Measurements from ENCODE around the gene ZXDB.
A peak's percentile ranks its signal among the peaks of the same experiment; 100 is the strongest.
"Not testable (repeated sequence)": the region's sequence is repeated elsewhere in the genome, so short reads cannot be mapped to it uniquely, and the experiment has no call there.

The ZXDB gene

DNA sequence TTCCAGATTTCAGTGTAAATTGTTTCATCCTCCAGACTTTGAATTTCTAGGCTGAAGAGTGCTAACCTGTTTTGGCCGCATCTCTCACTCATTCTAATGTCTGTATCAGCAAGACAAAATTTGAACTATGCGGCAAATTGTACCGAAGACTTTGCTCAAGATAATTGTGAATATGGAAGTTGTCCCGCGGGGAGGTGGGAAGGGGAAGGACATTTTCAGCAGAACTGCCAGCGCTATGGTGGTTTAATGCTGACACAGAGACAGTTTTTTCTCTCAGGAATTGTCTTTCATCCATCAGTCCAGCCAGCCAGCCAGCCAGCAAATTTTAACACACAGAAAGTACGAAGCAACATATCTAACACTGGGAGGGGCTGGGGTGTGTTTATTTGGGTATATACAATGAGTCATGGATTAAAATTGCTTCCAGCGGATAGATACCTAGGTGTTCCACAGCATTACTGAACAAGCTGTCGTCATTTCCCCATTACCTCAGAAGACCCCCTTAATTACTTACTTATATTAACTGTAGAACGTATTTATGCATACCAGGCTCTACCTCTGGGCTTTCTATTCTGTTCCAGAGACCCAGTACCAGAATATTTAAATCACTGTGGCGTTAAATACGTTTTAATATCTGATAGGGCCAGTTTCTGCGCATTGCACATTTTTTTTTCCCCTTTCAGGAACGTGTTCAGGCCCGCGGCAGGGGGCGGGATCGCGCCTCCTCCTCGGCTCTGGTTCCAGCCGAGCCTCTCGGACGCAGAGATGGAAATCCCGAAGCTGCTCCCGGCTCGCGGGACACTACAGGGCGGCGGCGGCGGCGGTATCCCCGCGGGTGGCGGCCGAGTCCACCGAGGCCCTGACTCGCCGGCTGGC lies at the start of gene ZXDB:
ZXDB (plus strand) TSS at position 728 of the 876 bp plus-strand sequence; CDS start at position 766, 38 bp downstream.
- DNase-seq (ENCODE audit: low read depth in 3 of 3), result not testable (repeated sequence)

DNA sequence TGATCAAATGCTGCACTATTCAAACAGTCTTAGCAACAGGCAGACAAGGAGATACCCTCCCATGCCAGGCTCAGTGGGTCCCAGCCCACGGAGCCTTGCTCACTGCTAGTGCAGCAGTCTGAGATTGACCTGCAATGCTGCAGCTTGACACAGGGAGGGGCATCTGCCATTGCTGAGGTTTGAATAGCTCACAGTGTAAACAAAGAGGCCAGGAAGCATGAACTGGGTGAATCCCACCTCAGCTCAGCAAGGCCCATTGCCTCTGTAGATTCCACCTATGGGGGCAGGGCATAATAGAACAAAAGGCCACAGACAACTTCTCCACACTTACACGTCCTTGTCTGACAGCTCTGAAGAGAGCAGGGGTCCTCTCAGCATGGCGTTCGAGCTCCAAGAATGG lies 26.6 kb upstream of the ZXDB start:
- DNase-seq (ENCODE audit: low read depth in 3 of 3), result no peak

DNA sequence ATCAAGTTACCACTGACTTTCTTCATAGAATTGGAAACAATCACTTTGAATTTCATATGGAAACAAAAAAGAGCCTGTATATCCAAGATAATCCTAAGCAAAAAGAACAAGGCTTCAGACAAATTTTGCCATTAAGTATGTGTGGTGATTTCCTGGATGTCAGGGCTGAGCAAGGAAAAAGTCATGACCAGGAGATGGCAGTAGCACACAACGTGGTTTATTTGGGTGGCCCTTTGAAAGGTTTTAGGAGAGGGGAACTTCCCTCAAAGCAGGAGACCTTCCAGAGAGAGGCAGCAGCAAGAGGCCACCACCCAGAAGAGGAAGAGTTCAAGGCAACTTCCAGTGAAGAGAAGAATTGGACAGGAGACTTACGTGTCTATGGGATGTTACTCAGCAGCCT lies 18.1 kb upstream of the ZXDB start:
- no peak for DNase-seq (ENCODE audit: low read depth in 3 of 3)

DNA sequence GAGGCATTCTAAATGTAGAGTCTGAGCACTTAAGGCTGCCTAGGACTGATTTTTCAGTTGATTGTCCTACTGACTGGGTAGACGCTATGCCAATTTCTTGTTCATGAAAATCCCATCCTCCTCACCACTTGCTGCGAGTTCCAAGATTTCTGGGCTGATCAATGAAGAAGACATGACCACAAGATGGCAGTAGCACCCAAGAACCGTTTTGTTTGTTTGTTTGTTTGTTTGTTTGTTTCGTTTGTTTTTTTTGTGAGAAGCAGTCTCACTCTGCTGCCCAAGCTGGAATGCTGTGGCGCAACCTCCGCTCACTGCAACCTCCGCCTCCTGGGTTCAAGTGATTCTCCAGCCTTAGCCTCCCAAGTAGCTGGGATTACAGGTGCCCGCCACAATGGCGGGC lies 8.9 kb upstream of the ZXDB start:
- not testable (repeated sequence) for DNase-seq (ENCODE audit: low read depth in 3 of 3)

DNA sequence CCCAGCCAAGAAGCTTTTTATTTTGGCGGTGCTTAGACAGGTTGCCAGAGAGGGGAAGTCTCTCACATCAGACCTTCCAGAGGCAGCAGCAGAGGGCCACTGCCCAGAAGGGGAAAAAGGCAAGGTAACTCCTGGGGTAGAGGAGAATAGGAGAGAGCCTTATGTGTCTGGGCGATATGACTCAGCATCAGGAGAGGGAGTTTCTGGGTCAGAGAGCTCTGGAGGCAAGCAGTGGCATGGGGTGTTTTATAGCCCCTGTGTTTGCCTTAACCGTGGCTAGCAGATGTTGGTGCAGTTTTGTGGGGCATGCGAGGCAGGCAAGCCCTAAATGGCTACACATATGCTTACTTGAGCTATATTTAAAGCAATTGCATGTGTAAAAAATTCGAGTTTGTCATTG lies 8.3 kb upstream of the ZXDB start:
- no peak for DNase-seq (ENCODE audit: low read depth in 3 of 3)

DNA sequence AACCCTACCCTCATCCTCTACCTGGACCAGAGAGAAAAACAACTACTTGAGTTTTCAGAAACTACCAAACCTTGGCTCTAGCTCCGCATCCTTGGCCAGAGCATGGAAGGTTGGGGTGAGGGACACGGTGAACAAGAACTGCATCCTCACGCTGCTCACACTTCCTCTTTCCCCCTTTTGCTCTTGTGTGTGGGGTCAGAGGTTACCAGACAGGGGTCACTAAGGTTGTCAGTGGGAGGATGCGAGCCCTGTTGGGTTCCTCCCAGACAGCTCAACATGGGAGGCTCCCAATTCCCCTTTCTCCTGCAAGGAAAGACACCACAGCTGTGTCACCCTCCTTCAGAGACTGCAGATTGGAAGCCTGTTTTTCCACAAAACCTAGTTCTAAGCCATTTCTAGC lies 5.5 kb upstream of the ZXDB start:
- no peak for DNase-seq (ENCODE audit: low read depth in 3 of 3)

DNA sequence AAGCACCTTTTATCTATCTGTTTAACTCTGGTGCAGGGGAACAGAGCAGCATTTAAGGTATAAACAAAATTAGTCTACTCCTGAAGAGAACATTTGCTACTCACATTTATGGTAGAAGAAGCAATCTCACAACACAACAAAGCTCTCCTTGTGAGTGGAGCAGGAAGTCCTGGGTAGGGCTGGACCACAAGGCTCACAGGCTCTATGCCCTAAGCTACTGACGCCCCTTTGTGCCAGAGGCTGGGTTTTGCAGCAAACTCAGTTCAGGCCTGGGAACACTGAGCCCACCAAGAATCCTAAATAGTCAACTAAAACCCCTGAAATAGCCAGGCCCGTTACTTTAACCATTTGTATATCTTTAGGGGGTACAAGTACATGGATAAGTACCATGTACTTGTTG lies 4.7 kb upstream of the ZXDB start:
- no peak for DNase-seq (ENCODE audit: low read depth in 3 of 3)

DNA sequence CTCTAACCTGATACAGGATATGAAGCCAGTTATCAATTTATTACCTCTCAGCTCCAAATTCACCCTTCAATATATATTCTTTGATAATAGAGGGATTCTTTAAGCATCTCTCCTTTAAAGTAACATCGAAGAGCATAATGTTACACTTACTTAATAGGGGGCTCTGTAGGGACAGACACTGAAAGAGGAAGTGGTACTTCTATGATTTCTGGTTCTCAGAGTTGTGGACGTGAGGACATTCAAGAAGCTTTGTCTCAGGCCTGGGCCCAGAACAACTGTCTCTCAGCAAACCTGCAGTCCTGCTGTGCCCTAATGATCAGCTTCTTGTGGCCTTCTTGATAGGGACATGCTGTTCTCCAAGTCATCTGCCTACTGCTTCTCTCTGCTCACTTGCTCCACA lies 4.2 kb upstream of the ZXDB start:
- no peak for DNase-seq (ENCODE audit: low read depth in 3 of 3)

DNA sequence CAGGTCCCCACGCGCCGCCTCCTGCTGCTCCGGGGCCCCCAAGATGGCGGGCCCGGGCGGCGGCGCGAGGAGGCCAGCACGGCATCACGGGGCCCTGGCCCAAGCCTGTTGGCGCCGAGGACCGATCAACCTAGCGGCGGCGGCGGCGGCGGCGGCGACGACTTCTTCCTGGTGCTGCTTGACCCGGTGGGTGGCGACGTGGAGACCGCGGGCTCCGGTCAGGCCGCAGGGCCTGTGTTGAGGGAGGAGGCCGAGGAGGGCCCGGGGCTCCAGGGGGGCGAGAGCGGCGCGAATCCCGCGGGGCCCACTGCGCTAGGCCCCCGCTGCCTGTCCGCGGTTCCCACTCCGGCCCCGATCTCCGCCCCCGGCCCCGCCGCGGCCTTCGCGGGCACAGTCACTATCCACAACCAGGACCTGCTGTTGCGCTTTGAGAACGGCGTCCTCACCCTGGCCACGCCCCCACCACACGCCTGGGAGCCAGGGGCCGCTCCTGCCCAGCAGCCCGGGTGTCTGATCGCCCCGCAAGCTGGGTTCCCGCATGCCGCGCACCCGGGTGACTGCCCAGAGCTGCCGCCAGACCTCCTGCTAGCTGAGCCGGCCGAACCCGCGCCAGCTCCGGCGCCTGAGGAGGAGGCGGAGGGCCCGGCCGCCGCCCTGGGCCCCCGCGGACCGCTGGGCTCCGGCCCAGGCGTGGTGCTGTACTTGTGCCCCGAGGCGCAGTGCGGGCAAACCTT lies 516 bp downstream of the ZXDB start:
- peak in 1 of 3 experiments; percentile 26 for DNase-seq (ENCODE audit: low read depth in 3 of 3)

DNA sequence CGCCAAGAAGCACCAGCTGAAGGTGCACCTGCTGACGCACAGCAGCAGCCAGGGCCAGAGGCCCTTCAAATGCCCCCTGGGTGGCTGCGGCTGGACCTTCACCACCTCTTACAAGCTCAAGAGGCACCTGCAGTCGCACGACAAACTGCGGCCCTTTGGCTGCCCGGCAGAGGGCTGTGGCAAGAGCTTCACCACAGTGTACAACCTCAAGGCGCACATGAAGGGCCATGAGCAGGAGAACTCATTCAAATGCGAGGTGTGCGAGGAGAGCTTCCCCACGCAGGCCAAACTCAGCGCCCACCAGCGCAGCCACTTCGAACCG lies 1.0 kb downstream of the ZXDB start:
- not testable (repeated sequence) for DNase-seq (ENCODE audit: low read depth in 3 of 3)

DNA sequence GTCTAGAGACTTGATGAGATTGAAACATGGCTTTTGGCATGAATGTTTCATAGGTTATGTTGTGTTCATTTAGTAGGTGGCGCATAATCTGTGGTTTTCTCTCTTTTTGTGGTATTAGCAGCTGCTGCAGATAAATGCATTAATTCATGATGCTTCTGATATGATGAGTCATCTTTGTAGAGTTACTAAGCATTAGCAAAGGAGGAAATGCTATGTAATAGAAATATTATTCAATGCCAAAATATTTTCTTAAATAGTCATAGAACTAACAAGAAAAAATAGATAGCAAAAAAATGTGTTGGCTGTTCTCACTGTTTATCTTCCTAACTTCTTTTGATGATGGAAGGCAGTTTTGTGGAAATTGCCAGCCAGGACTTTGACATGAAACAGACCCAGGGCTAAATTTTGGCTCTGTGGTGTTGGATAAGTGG lies 3.6 kb downstream of the ZXDB start:
- no peak for DNase-seq (ENCODE audit: low read depth in 3 of 3)

DNA sequence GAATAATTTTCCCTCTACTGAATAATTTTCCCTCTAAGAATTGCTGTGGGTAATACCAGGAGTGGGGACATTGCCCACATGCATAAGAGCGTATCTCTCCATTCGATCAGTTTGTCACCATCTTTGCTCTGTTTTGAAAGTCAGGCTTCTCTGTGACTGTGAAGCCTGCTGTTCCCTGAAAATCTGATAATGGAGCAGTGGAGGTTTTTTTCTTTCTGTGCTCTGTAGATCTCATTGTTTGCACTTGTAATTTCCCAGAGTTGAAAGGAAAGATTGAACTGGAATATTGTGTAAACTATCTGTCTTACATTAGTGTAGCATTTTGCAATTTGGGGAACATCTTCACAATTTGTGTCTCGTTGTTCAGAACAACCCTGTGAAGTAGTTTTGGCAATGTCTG lies 4.3 kb downstream of the ZXDB start:
- DNase-seq (ENCODE audit: low read depth in 3 of 3), result no peak

DNA sequence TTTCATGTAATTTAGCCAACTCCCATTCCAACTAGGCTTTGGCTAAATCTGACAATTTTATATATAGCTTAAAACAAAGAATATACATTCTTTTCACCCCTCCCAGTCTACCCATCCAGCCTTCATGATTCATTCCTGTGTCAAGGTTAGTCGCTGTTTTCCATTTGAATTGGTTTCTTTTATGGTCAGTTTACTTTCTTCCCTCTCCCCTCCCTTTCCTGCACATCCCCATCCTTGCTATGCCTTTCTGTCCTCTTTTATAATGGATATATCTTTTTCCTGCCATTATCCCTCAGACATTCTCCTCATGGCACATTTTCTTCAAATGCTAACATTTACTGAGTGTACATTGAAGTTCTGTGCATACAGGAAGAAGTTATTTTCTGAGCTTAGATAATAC lies 4.7 kb downstream of the ZXDB start:
- DNase-seq (ENCODE audit: low read depth in 3 of 3), result no peak

DNA sequence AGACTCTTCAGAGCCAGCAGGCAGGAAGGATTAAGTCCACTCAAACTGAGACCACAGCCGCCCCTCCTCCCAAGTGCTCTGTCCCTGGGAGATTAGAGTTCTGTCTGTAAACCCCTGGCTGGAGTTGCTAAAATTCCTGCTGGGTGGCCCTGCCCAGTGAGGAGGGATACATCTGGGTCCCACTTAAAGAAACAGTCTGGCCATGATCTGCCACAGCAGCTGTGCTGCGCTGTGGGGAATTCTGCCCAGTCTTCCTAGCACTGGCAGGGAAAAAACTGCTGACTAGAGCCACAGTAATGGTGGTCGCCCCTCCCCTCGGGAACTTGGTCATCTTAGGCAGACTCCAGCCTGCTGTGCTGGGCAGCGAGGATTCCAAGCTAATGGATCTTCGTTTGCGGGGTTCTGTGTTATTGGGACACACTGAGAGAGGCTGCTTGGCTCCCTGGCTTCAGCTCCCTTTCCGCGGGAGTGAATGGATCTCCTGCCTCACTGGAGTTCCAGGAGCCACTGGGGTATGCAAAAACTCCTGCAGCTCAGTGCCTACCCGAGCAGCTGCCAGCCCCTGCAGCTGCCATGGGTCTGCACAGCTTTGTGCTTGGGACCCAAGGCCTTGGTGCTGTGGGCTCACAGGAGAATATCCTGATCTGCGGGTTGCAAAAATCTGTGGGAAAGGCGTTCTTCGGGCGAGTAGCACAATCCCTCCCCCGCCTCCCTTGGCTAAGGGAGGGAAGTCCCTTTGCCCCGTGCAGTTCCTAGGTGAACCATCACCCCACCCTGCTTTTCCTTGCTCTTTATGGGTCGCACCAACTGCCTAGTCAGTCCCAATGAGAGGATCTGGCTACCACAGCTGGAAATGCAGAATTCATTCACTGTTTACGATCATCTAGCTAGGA lies 15.7 kb downstream of the ZXDB start:
- no peak for DNase-seq (ENCODE audit: low read depth in 3 of 3)

DNA sequence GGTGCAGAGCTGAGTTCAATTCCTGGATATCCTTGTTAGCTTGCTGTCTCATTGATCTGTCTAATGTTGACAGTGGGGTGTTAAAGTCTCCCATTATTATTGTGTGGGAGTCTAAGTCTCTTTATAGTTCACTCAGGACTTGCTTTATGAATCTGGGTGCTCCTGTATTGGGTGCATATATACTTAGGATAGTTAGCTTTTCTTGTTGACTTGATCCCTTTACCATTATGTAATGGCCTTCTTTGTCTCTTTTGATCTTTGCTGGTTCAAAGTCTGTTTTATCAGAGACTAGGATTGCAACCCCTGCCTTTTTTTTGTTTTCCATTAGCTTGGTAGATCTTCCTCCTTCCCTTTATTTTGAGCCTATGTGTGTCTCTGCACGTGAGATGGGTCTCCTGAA lies 21.5 kb downstream of the ZXDB start:
- DNase-seq (ENCODE audit: low read depth in 3 of 3), result not testable (repeated sequence)

DNA sequence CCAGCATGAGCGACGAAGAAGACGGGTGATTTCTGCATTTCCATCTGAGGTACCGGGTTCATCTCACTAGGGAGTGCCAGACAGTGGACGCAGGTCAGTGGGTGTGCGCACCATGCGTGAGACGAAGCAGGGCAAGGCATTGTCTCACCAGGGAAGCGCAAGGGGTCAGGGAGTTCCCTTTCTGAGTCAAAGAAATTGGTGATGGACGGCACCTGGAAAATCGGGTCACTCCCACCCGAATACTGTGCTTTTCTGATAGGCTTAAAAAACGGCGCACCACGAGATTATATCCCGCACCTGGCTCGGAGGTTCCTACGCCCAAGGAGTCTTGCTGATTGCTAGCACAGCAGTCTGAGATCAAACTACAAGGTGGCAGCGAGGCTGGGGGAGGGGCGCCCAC lies 37.6 kb downstream of the ZXDB start:
- DNase-seq (ENCODE audit: low read depth in 3 of 3), result not testable (repeated sequence)

DNA sequence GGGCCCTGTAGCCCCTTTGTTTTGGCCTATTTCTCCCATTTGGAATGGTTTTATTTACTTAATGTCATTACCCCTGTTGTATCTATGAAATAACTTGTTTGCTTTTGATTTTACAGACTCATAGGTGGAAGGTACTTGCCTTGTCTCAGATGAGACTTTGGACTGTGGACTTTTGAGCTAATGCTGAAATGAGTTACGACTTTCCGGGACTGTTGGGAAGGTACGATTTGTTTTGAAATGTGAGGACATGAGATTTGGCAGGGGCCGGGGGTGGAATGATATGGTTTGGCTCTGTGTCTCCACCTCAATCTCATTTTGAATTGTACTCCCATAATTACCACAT lies 48.8 kb downstream of the ZXDB start:
- no peak for DNase-seq (ENCODE audit: low read depth in 3 of 3)

DNA sequence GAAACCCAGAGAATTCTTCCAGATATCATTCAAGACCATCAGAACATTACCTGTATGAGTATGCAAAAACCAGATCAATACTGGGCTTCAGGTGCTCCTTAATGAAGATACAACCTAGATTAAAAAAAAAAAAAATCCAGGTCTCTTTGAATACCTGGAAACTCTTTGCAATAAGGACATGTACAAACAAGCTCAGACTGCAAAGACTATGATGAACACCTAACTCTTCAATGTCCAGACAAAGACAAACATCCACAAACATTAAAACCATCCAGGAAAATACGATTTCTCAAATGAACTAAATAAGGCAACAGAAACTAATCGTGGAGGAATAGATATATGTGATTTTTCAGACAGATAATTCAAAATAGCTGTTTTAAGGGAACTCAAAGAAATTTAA lies 49.5 kb downstream of the ZXDB start:
- no peak for DNase-seq (ENCODE audit: low read depth in 3 of 3)

DNA sequence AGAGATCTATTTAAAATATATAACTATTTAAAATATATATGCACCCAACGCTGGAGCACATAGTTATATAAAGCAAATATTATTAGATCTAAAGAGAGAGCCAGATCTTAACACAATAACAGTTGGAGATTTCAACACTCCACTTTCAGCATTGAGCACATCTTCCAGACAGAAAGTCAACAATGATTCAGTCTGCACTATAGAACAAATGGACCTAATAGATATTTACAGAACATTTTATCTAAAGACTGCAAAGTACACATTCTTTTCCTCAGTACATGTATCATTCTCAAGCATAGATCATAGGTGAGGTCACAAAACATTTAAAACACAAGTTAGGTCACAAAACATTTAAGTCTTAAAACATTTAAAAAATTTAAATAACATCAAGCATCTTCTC lies 51.9 kb downstream of the ZXDB start:
- DNase-seq (ENCODE audit: low read depth in 3 of 3), result no peak

DNA sequence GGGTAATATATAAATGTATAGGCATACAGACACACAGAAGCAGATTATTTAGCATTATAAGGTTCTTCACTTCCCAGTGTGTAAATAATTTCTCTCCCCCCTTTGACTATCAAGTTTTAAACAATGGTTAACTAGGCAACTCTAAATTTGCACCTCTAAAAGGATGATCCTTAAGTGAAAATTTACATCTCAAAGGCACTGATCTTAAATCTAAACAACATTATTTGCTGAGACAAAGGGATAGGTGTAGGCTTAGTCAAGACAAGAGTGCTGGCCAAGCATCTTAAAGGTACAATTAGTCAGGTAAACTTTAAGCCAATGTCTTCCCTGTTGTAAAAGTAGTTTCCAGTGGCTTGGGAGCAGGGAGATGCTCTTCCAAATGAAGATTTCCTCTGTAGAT lies 55.2 kb downstream of the ZXDB start:
- DNase-seq (ENCODE audit: low read depth in 3 of 3), result no peak

Measured in stimulated activated CD4-positive, alpha-beta T cell treated with anti-CD3 and anti-CD28 coated beads, TNF-alpha, amount 100 ng/mL, for 4 hours (primary cell).